ENCODE results near the gene ZBTB20. TPM values are rescaled to one million over a fixed set of nuclear protein-coding genes. Genes with fewer than 3 reads are reported as not detected.
A peak's percentile ranks its signal among the peaks of the same experiment; 100 is the strongest.

Gene ZBTB20
- total RNA-seq, 1 experiment from 2014 or later = 26.5 TPM

DNA sequence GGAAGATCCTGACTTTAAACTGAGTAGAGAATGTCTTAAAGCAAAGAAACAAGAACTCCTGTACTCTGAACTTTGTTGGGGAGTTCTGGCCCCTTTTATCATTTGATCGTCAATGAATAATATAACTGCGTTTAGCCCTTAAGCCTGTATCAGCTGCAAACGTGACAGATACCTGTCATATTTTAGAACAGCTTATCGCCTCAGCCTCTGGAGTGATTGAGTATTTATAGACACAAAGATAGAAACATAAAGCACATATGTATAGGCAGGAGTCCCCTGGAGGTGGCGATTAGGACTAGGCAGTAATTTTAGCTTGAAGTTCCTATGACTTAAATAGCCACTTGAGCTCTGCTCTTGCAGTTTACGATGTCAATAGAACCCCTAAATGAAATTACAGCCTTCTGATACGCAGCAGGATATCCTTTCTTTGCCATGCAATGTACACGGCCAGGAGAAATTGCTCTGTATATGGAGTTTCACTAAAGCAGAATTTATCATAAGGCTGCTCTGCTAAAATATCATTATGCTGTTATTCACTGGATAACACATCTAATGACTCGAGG, 531.5 kb downstream of the ZBTB20 start:
- ChIA-PET CTCF (no interaction called here), POLR2A (ENCODE audit: unreplicated experiment) (no interaction called here)
- H3K4me2 ChIP-seq = no peak overlapping the region
- no peaks in the 10 kb centered on the region for H3K36me3 ChIP-seq (ENCODE audit: low read depth)
- no peak overlapping the region for H2AFZ ChIP-seq
- BruUV-seq (replicated peaks) = no TSS peak
- no peak overlapping the region for H3K27ac ChIP-seq
- H3K4me3 ChIP-seq = no peak overlapping the region
- H3K4me1 ChIP-seq (replicated peaks; ENCODE audit: insufficient read depth) = no peaks in the 10 kb centered on the region
- H3K79me2 ChIP-seq (ENCODE audit: low read depth) = no peaks in the 10 kb centered on the region
- no peaks in the 10 kb centered on the region for H4K20me1 ChIP-seq (ENCODE audit: insufficient read depth)
- H3K9me3 ChIP-seq (ENCODE audit: insufficient read depth, low read depth) = no peaks in the 10 kb centered on the region
- no peaks in the 10 kb centered on the region for H3K9me2 ChIP-seq (ENCODE audit: insufficient read depth)
- intact Hi-C loops (cut with micrococcal nuclease; ENCODE audit: unreplicated experiment) = no loop called here
- no peak for TF ChIP-seq EZH2 (IDR thresholded peaks at IDR 0.05; ENCODE audit: low read depth)
- TF ChIP-seq, protein P1, sequence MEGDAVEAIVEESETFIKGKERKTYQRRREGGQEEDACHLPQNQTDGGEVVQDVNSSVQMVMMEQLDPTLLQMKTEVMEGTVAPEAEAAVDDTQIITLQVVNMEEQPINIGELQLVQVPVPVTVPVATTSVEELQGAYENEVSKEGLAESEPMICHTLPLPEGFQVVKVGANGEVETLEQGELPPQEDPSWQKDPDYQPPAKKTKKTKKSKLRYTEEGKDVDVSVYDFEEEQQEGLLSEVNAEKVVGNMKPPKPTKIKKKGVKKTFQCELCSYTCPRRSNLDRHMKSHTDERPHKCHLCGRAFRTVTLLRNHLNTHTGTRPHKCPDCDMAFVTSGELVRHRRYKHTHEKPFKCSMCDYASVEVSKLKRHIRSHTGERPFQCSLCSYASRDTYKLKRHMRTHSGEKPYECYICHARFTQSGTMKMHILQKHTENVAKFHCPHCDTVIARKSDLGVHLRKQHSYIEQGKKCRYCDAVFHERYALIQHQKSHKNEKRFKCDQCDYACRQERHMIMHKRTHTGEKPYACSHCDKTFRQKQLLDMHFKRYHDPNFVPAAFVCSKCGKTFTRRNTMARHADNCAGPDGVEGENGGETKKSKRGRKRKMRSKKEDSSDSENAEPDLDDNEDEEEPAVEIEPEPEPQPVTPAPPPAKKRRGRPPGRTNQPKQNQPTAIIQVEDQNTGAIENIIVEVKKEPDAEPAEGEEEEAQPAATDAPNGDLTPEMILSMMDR (conservative IDR thresholded peaks at IDR 0.05) = no peak
- no peaks in the 10 kb centered on the region for H3F3A ChIP-seq (ENCODE audit: insufficient read depth, low read depth)
- no peaks in the 10 kb centered on the region for H3K27me3 ChIP-seq (ENCODE audit: insufficient read depth, low read depth)
- no peak for DNase-seq

DNA sequence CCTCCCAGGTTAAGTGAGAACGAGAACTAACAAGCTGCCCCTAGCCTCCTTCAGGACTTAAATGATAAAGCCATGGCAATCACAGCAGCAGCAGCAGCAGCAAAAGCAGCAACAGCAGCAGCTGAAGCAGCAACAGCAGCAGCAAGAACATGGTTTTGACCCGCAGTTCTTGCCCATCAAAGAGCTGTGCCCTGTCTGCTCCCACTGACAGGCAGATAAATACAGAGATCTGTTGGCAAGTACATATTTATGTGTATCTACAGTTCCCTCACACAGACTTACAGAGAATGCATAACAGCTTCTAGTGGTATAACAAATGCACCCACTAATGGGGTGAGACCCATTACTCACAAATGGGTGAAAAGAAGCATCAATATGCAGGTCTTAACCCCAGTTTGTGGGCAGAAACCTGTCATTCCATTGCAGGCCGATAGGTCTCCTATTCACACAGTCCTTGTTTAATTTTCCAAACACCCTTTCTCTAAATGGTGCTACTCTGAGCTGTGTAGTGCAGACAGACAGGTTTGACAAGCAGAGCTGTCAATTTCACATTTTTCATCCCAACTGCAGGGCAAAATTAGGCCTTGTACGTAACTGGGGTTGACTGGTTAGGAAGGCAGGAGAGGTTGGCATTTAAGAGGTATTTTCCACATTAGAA, 537.0 kb downstream of the ZBTB20 start:
- Histone ChIP-seq H3K4me3 (no peak overlapping the region), H3K4me2 (no peak overlapping the region), H3K27ac (no peak overlapping the region), H2AFZ (no peak overlapping the region), H3K79me2 (ENCODE audit: low read depth) (peaks cover 15% of the 10 kb centered on the region; the same call in 1 of the 2 replicates), H3F3A (ENCODE audit: insufficient read depth, low read depth) (peaks cover 8% of the 10 kb centered on the region), H3K9me3 (ENCODE audit: insufficient read depth, low read depth) (no peaks in the 10 kb centered on the region), H3K27me3 (ENCODE audit: insufficient read depth, low read depth) (no peaks in the 10 kb centered on the region), H3K9me2 (ENCODE audit: insufficient read depth) (no peaks in the 10 kb centered on the region), H3K36me3 (ENCODE audit: low read depth) (peaks cover 9% of the 10 kb centered on the region; the same call in 1 of the 2 replicates), H3K4me1 (replicated peaks; ENCODE audit: insufficient read depth) (peaks cover 21% of the 10 kb centered on the region), H4K20me1 (ENCODE audit: insufficient read depth) (no peaks in the 10 kb centered on the region)
- ChIA-PET POLR2A (ENCODE audit: unreplicated experiment) (no interaction called here), CTCF (no interaction called here)
- no TSS peak for BruUV-seq (replicated peaks)
- intact Hi-C loops (cut with micrococcal nuclease; ENCODE audit: unreplicated experiment) = no loop called here
- DNase-seq = peak in 1 of 2 experiments; percentile 35
- no peak for TF ChIP-seq EZH2 (IDR thresholded peaks at IDR 0.05; ENCODE audit: low read depth)
- TF ChIP-seq, protein P1 (conservative IDR thresholded peaks at IDR 0.05) = no peak

DNA sequence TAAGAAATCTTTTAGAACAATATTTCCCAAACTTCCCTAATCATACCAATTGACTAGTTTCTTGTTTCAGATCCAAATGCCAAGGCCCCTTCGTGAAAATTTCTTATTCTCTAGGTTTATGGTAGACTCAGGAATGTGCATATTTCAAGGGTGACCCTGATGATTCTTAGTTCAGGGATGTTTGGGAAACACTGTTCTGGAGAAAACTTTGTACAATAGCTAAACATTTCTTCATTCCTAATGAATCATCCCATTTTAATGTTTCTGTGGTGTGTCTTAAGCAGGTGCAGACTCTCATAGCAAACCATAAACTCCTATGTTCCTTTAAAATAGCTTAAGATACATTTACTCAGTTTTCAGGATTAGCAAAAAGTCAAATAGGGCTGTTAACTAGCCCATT, 538.8 kb downstream of the ZBTB20 start:
- Histone ChIP-seq H3K36me3 (ENCODE audit: low read depth) (peaks cover 9% of the 10 kb centered on the region; the same call in 1 of the 2 replicates), H3K4me2 (peak overlapping the region; percentile 48), H3K27me3 (ENCODE audit: insufficient read depth, low read depth) (no peaks in the 10 kb centered on the region), H2AFZ (no peak overlapping the region), H3K4me3 (no peak overlapping the region), H3K27ac (peak overlapping the region; percentile 74), H4K20me1 (ENCODE audit: insufficient read depth) (no peaks in the 10 kb centered on the region), H3F3A (ENCODE audit: insufficient read depth, low read depth) (peaks cover 8% of the 10 kb centered on the region), H3K79me2 (ENCODE audit: low read depth) (peaks cover 15% of the 10 kb centered on the region; the same call in 1 of the 2 replicates), H3K4me1 (replicated peaks; ENCODE audit: insufficient read depth) (peaks cover 21% of the 10 kb centered on the region), H3K9me3 (ENCODE audit: insufficient read depth, low read depth) (no peaks in the 10 kb centered on the region), H3K9me2 (ENCODE audit: insufficient read depth) (no peaks in the 10 kb centered on the region)
- no peak for TF ChIP-seq EZH2 (IDR thresholded peaks at IDR 0.05; ENCODE audit: low read depth)
- TF ChIP-seq, protein P1 (conservative IDR thresholded peaks at IDR 0.05) = no peak
- intact Hi-C loops (cut with micrococcal nuclease; ENCODE audit: unreplicated experiment) = no loop called here
- no TSS peak for BruUV-seq (replicated peaks)
- POLR2A ChIA-PET (ENCODE audit: unreplicated experiment) = interaction anchor here (0.7 kb wide), 2 partner anchors 72 to 76 kb away, joined by 5 to 11 read pairs; no protein-coding TSS in a partner anchor
- peak in 1 of 2 experiments; percentile 79 for DNase-seq
- CTCF ChIA-PET = no interaction called here

All from PC-9 (cell line).